ENCODE measurements around the gene ECE2.

GRCh38 chr3:184298759-184299487 lies 23.1 kb downstream of the ECE2 start, which contains the start of gene PSMD2:
- peak in 1 of 6 experiments; percentile 26 for TF ChIP-seq CTCF (IDR thresholded peaks at IDR 0.05)
- peak in 1 of 2 donors; percentile 80 for TF ChIP-seq POLR2A (IDR thresholded peaks at IDR 0.05)

Measured in thyroid gland (tissue), 4 donors.